ENCODE data around the gene ASNSD1. TPM values are rescaled to one million over a fixed set of nuclear protein-coding genes. Genes with fewer than 3 reads are reported as not detected.

ASNSD1 gene
- total and polyA plus RNA-seq, 2 of the 8 experiments (the other 6 are each of a cell fraction or from before 2014, with no cell fraction given): 14.1 to 44.8 TPM

DNA sequence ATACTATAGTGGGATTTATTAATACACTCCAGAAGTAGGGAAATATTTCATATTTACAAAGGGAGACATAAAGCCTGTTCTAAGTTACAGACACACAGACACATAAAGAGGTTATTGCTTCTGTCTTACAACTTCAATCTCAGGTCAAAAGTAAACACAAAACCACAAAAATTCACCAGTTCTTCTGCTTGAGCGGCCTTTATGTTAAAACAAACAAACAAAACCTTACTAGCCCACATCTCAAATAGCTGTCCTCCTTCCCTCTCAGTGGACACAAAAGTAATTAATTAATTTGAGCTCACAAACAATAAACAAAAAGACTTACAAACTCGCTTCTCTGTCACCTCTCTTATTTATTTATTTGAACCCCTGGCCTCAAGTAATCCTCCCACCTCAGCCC, 1.5 kb upstream of the ASNSD1 start:
- H2AFZ ChIP-seq (ENCODE audit: low read length): no peak overlapping the region
- POLR2A ChIA-PET (ENCODE audit: partially characterized antibody): interaction anchor here (0.6 kb wide), 1 partner anchor 106 kb away, joined by 3 read pairs; no protein-coding TSS in a partner anchor
- TF ChIP-seq BCL11A (IDR thresholded peaks at IDR 0.05; ENCODE audit: low read depth in 2 of 2, low read length in 2 of 2) (no peak), JUND (IDR thresholded peaks at IDR 0.05; ENCODE audit: low read length) (no peak), BACH1 (IDR thresholded peaks at IDR 0.05; ENCODE audit: low read length) (no peak), RBBP5 (IDR thresholded peaks at IDR 0.05; ENCODE audit: borderline replicate concordance, low read depth, low read length) (no peak), RFX5 (IDR thresholded peaks at IDR 0.05; ENCODE audit: borderline replicate concordance, low read depth, low read length) (no peak), NANOG (IDR thresholded peaks at IDR 0.05; ENCODE audit: insufficient read depth, low read depth, low read length, poor library complexity, severe bottlenecking) (no peak), SP1 (IDR thresholded peaks at IDR 0.05; ENCODE audit: low read depth, low read length) (no peak), KDM1A (IDR thresholded peaks at IDR 0.05; ENCODE audit: borderline replicate concordance, low read length) (no peak), ATF3 (IDR thresholded peaks at IDR 0.05; ENCODE audit: insufficient read depth, low read depth, low read length) (no peak), RNF2 (IDR thresholded peaks at IDR 0.05; ENCODE audit: borderline replicate concordance, low read depth, low read length, missing control alignments, poor library complexity, severe bottlenecking) (no peak), TEAD4 (IDR thresholded peaks at IDR 0.05; ENCODE audit: low read depth, low read length) (no peak), SP4 (IDR thresholded peaks at IDR 0.05; ENCODE audit: low read length) (no peak), CBX8 (IDR thresholded peaks at IDR 0.05; ENCODE audit: borderline replicate concordance, low read depth, low read length) (no peak)

More for the DNA sequence above, 1.5 kb upstream of the ASNSD1 start:
- no peak overlapping the region for H2BK12ac ChIP-seq (ENCODE audit: low read depth, low read length)
- H3K23ac ChIP-seq (ENCODE audit: insufficient read length): no peak overlapping the region
- H2AK5ac ChIP-seq (ENCODE audit: low read depth, low read length): no peak overlapping the region
- no peak overlapping the region for H3K56ac ChIP-seq (replicated peaks; ENCODE audit: insufficient read length, low read depth, low read length)
- H3K27me3 ChIP-seq (replicated peaks in 1 of 4; ENCODE audit: control insufficient read depth in 3 of 4, extremely low read depth in 1 of 4, insufficient read depth in 3 of 4, low read length in 3 of 4): no peaks in the 10 kb centered on the region
- H3K4ac ChIP-seq (replicated peaks; ENCODE audit: insufficient read length, low read depth, low read length): no peak overlapping the region
- FAIRE-seq (no peak), DNase-seq (ENCODE audit: low read depth in 1 of 2, low spot score in 2 of 2) (no peak)
- H2BK20ac ChIP-seq (ENCODE audit: low read length): no peak overlapping the region
- no peak overlapping the region for H2BK120ac ChIP-seq (replicated peaks; ENCODE audit: low read depth, low read length)
- no peak overlapping the region for H3K4me2 ChIP-seq (ENCODE audit: insufficient read depth in 1 of 2, low read depth in 2 of 2, low read length in 2 of 2)
- no peak overlapping the region for H2BK5ac ChIP-seq (ENCODE audit: low read depth, low read length)
- H4K5ac ChIP-seq (ENCODE audit: insufficient read length, low read depth, low read length): no peak overlapping the region
- H3K14ac ChIP-seq (ENCODE audit: insufficient read length): no peak overlapping the region
- 97% methylated on average over 2 of the region's 2 CpGs; no CpG with 5 or more reads in 1 of the 2 experiments for WGBS, 2 experiments (ENCODE audit: extremely low coverage in 1 of 2, insufficient coverage in 1 of 2, insufficient read length in 1 of 2, insufficient replicate concordance in 2 of 2, low coverage in 1 of 2, low lambda C conversion rate in 2 of 2, missing lambda C conversion rate in 1 of 2)
- no peak overlapping the region for H3K9ac ChIP-seq (replicated peaks in 1 of 4; ENCODE audit: extremely low read depth in 1 of 4, low read depth in 3 of 4, low read length in 3 of 4)
- H4K8ac ChIP-seq (ENCODE audit: extremely low read depth, insufficient read depth, low read length): no peak overlapping the region
- H3K27ac ChIP-seq (ENCODE audit: low read depth, low read length): no peak overlapping the region
- H4K91ac ChIP-seq (replicated peaks; ENCODE audit: insufficient read length, low read length): no peak overlapping the region
- H3K79me2 ChIP-seq (ENCODE audit: control insufficient read depth in 1 of 2, insufficient read depth in 2 of 2, low read length in 2 of 2): peaks cover 0 to 24% of the 10 kb centered on the region in 2 experiments
- no peak overlapping the region for H3K18ac ChIP-seq (ENCODE audit: extremely low read depth, low read length)
- CTCF ChIA-PET (ENCODE audit: partially characterized antibody): interaction anchor here (0.6 to 6.3 kb wide), 14 partner anchors 9 to 429 kb away, joined by 3 to 82 read pairs (median 4); partner anchors contain the start of genes ANKAR, OSGEPL1 and SLC40A1
- peaks cover 2% of the 10 kb centered on the region; the same call in 1 of the 2 replicates for H3K23me2 ChIP-seq (ENCODE audit: low read depth, low read length)
- H3K4me1 ChIP-seq (replicated peaks in 1 of 4; ENCODE audit: control insufficient read depth in 3 of 4, insufficient read depth in 4 of 4, low read length in 3 of 4): peaks cover 0 to 5% (median 0%) of the 10 kb centered on the region in 4 experiments; a peak in 2 of 7 replicates
- H3K36me3 ChIP-seq (ENCODE audit: control insufficient read depth in 2 of 4, insufficient read depth in 4 of 4, low read length in 3 of 4): peaks cover 0 to 3% (median 0%) of the 10 kb centered on the region in 4 experiments; a peak in 1 of 8 replicates
- H3K9me3 ChIP-seq (ENCODE audit: insufficient read depth in 2 of 2, low read depth in 1 of 2, low read length in 1 of 2): no peaks in the 10 kb centered on the region
- no peaks in the 10 kb centered on the region for H4K20me1 ChIP-seq (replicated peaks in 1 of 2; ENCODE audit: control insufficient read depth in 1 of 2, insufficient read depth in 2 of 2, low read length in 2 of 2)
- H3K4me3 ChIP-seq (ENCODE audit: extremely low read depth in 1 of 4, insufficient read depth in 2 of 4, low read depth in 3 of 4, low read length in 4 of 4): no peak overlapping the region
- no peaks in the 10 kb centered on the region; the same call in 1 of the 2 replicates for H3K79me1 ChIP-seq (ENCODE audit: low read depth, low read length)
- no peak overlapping the region for H2BK15ac ChIP-seq (ENCODE audit: low read length)
